Stomach (tissue), 9 donors: ENCODE data around the gene NARS2. TPM values are rescaled to one million over a fixed set of nuclear protein-coding genes. Genes with fewer than 3 reads are reported as not detected.
"Not testable (repeated sequence)": the region's sequence is repeated elsewhere in the genome, so short reads cannot be mapped to it uniquely, and the experiment has no call there.

Experiments used
- DNase-seq, 2 donors: peaks; one replicate each; pipeline versions ENCODE4 v3.0.0 to v3.0.0-alpha.2; 2013 to 2019
- H3K27ac ChIP-seq, 5 donors: fragments of 200-600 bp in 4 of 5; sonication (generic) in 4 of 5; one replicate each; pipeline ENCODE4 v1.5.1; 2013 to 2019; ENCODE audit warnings: mild to moderate bottlenecking in 1 of 5, moderate library complexity in 1 of 5
- H3K27me3 ChIP-seq, 3 donors: fragments of 200-600 bp; sonication (generic); one replicate each; pipeline ENCODE4 v1.5.1; 2017 to 2019; ENCODE audit warnings: mixed run types in 1 of 3
- H3K36me3 ChIP-seq, 4 donors: fragments of 200-600 bp; sonication (generic); 1 replicate in 3 of 4; 2 replicates in 1 of 4; pipeline ENCODE4 v1.5.1; 2016 to 2019
- H3K4me1 ChIP-seq, 4 donors: fragments of 200-600 bp; sonication (generic); one replicate each; pipeline ENCODE4 v1.5.1; 2016 to 2019
- H3K4me3 ChIP-seq, 4 donors: fragments of 200-600 bp; sonication (generic) in 3 of 4; one replicate each; pipeline ENCODE4 v1.5.1; 2016 to 2019; ENCODE audit warnings: mild to moderate bottlenecking in 1 of 4
- H3K9me3 ChIP-seq, 4 donors: fragments of 200-600 bp; sonication (generic); one replicate each; pipeline ENCODE4 v1.5.1; 2016 to 2019
- EP300 ChIP-seq: sonication (generic); formaldehyde crosslinking; IDR thresholded peaks from one replicate; pipeline ENCODE4 v1.6.1; 2017; ENCODE audit warnings: antibody characterized with exemption
- POLR2A ChIP-seq, 4 donors: fragments of 450-650 bp; IDR thresholded peaks; one replicate each; pipeline ENCODE4 v1.6.1; 2016; ENCODE audit warnings: antibody characterized with exemption in 4 of 4, control low read depth in 2 of 4, mild to moderate bottlenecking in 1 of 4, moderate library complexity in 1 of 4
- POLR2AphosphoS5 ChIP-seq, 3 donors: sonication (generic); formaldehyde crosslinking; IDR thresholded peaks; one replicate each; pipeline ENCODE4 v1.6.1; 2016; ENCODE audit warnings: antibody characterized with exemption in 3 of 3
- WGBS, 5 donors: extraction: QIAGEN DNeasy Blood & Tissue Kit in 3 of 5; methylation state at CpG; one replicate each; pipeline versions ENCODE4 v1.1.5 to v1.1.7; 2013 to 2018; 5-methylcytosine and 5-hydroxymethylcytosine counted together
- intact Hi-C: fragments of 100-400 bp; cut with DNase I; formaldehyde crosslinking; loops from one replicate; pipeline ENCODE4 v1.15.1; 2023; ENCODE audit warnings: low total_unique reads
- polyA plus RNA-seq, 3 donors: library from polyadenylated mRNA; stranded (reverse); fragments of 200-250 nt; gene quantifications; one replicate each; pipeline ENCODE4 v1.2.3, GENCODE V29; 2013
- total RNA-seq, 5 donors: library from RNA; depleted of rRNA; stranded (reverse); fragments of >200 nt; gene quantifications; one replicate each; pipeline versions ENCODE4 v1.1.0 to v1.2.3, GENCODE V29; 2014 to 2016
- TF ChIP-seq, protein P1 (sequence below), 7 experiments: fragments of 450-650 bp in 4 of 7; fragments of 200-600 bp in 3 of 7; sonication (generic) in 3 of 7; IDR thresholded peaks; one replicate each; pipeline ENCODE4 v1.5.1; 2016 to 2019; ENCODE audit warnings: antibody characterized with exemption in 7 of 7, control low read depth in 2 of 7, mild to moderate bottlenecking in 1 of 7
- donor health status: healthy with polysubstance abuse.
- donor health status: Bipolar disorder and iron deficiency.
- donor health status: healthy.

Gene NARS2
- total and polyA plus RNA-seq, 8 donors = 4.7 to 34.5 (median 14.1) TPM

GRCh38 chr11:78516281-78516680 is 58.4 kb downstream of the NARS2 start:
- Histone ChIP-seq H3K27ac (no peak overlapping the region), H3K9me3 (no peaks in the 10 kb centered on the region), H3K4me3 (no peak overlapping the region), H3K4me1 (no peaks in the 10 kb centered on the region), H3K36me3 (peaks cover 0 to under 1% (median 0%) of the 10 kb centered on the region in 4 donors), H3K27me3 (no peaks in the 10 kb centered on the region)
- no peak for TF ChIP-seq EP300
- TF ChIP-seq, protein P1, sequence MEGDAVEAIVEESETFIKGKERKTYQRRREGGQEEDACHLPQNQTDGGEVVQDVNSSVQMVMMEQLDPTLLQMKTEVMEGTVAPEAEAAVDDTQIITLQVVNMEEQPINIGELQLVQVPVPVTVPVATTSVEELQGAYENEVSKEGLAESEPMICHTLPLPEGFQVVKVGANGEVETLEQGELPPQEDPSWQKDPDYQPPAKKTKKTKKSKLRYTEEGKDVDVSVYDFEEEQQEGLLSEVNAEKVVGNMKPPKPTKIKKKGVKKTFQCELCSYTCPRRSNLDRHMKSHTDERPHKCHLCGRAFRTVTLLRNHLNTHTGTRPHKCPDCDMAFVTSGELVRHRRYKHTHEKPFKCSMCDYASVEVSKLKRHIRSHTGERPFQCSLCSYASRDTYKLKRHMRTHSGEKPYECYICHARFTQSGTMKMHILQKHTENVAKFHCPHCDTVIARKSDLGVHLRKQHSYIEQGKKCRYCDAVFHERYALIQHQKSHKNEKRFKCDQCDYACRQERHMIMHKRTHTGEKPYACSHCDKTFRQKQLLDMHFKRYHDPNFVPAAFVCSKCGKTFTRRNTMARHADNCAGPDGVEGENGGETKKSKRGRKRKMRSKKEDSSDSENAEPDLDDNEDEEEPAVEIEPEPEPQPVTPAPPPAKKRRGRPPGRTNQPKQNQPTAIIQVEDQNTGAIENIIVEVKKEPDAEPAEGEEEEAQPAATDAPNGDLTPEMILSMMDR (IDR thresholded peaks at IDR 0.05) = no peak
- no peak for TF ChIP-seq POLR2AphosphoS5 (IDR thresholded peaks at IDR 0.05)
- no peak for TF ChIP-seq POLR2A (IDR thresholded peaks at IDR 0.05)
- intact Hi-C loops = no loop called here
- WGBS, 5 donors = 63 to 81% (median 77%) methylated on average over 4 of the region's 4 CpGs
- DNase-seq = no peak

- TF ChIP-seq POLR2AphosphoS5 (IDR thresholded peaks at IDR 0.05) = no peak
- TF ChIP-seq POLR2A (IDR thresholded peaks at IDR 0.05) = no peak
- TF ChIP-seq EP300 = no peak
- TF ChIP-seq, protein P1 (IDR thresholded peaks at IDR 0.05) = no peak
- Histone ChIP-seq H3K36me3 (peaks cover 0 to 6% (median 0%) of the 10 kb centered on the region in 4 donors), H3K4me3 (no peak overlapping the region), H3K4me1 (no peaks in the 10 kb centered on the region), H3K27ac (no peak overlapping the region), H3K9me3 (no peaks in the 10 kb centered on the region), H3K27me3 (no peaks in the 10 kb centered on the region)
- DNase-seq = no peak
- intact Hi-C loops = no loop called here
- WGBS, 5 donors = 68 to 84% (median 71%) methylated on average over 4 of the region's 4 CpGs
Measured at GRCh38 chr11:78514922-78515502, 59.7 kb downstream of the NARS2 start.

GRCh38 chr11:78513085-78513484 is 61.6 kb downstream of the NARS2 start:
- H3K36me3 ChIP-seq, H3K27ac ChIP-seq, H3K4me3 ChIP-seq, H3K4me1 ChIP-seq, intact Hi-C loops, H3K9me3 ChIP-seq, DNase-seq, H3K27me3 ChIP-seq: not testable (repeated sequence)
- 95 to 100% (median 98%) methylated on average over 5 of the region's 5 CpGs for WGBS, 5 donors

- no peak overlapping the region for H3K4me3 ChIP-seq
Measured at GRCh38 chr11:78510597-78510996, 64.1 kb downstream of the NARS2 start.

More at GRCh38 chr11:78510597-78510996, 64.1 kb downstream of the NARS2 start:
- no peak for DNase-seq
- 93 to 98% (median 97%) methylated on average over 4 of the region's 4 CpGs for WGBS, 5 donors
- Histone ChIP-seq H3K9me3 (no peaks in the 10 kb centered on the region), H3K27me3 (no peaks in the 10 kb centered on the region), H3K36me3 (peaks cover 0 to 6% (median 0%) of the 10 kb centered on the region in 4 donors), H3K4me1 (peaks cover 0 to 14% (median 5%) of the 10 kb centered on the region in 4 donors), H3K27ac (no peak overlapping the region)
- TF ChIP-seq EP300 (no peak), POLR2AphosphoS5 (IDR thresholded peaks at IDR 0.05) (no peak), POLR2A (IDR thresholded peaks at IDR 0.05) (no peak)
- TF ChIP-seq, protein P1 (IDR thresholded peaks at IDR 0.05) = no peak
- intact Hi-C loops = no loop called here
